CD4-positive, CD25-positive, alpha-beta regulatory T cell (primary cell): ENCODE results near the gene PRSS8. TPM values are rescaled to one million over a fixed set of nuclear protein-coding genes. Genes with fewer than 3 reads are reported as not detected.
"Not testable (repeated sequence)": the region's sequence is repeated elsewhere in the genome, so short reads cannot be mapped to it uniquely, and the experiment has no call there.

Experiments used
- ATAC-seq, 2 donors: fragments of 150-1000 bp; cut with Tn5 transposase; one replicate each; pipeline ENCODE4 v1.10.0; 2021; ENCODE audit warnings: low read depth in 2 of 2, moderate number of reproducible peaks in 2 of 2, moderate library complexity in 1 of 2
- DNase-seq, 3 donors: peaks; one replicate each; pipeline versions ENCODE4 v3.0.0 to v3.0.0-alpha.2; 2012 to 2022; ENCODE audit warnings: mixed read lengths in 1 of 3
- H3K27ac ChIP-seq: one replicate; pipeline ENCODE4 v1.7.0; 2013; ENCODE audit warnings: mild to moderate bottlenecking, low read length; ENCODE audit not compliant: insufficient read depth, poor library complexity, severe bottlenecking
- H3K27me3 ChIP-seq: one replicate; pipeline ENCODE4 v1.7.0; 2013; ENCODE audit warnings: low read length; ENCODE audit not compliant: control insufficient read depth, insufficient read depth
- H3K36me3 ChIP-seq: one replicate; pipeline ENCODE4 v1.7.0; 2013; ENCODE audit warnings: mild to moderate bottlenecking, low read length, moderate library complexity; ENCODE audit not compliant: control insufficient read depth, insufficient read depth
- H3K4me1 ChIP-seq: 2 replicates; pipeline ENCODE4 v1.7.0; 2013; ENCODE audit warnings: mild to moderate bottlenecking, low read length; ENCODE audit not compliant: insufficient read depth, control insufficient read depth, poor library complexity, severe bottlenecking
- H3K4me3 ChIP-seq: one replicate; pipeline ENCODE4 v1.7.0; 2013; ENCODE audit warnings: low read depth, mild to moderate bottlenecking, low read length, moderate library complexity
- H3K9me3 ChIP-seq, 2 experiments: 1 replicate in 1 of 2; 2 replicates in 1 of 2; pipeline ENCODE4 v1.7.0; 2013; ENCODE audit warnings: low read length in 2 of 2, mild to moderate bottlenecking in 1 of 2, moderate library complexity in 1 of 2; ENCODE audit not compliant: control insufficient read depth in 2 of 2
- H3K27ac Mint-ChIP-seq, 3 donors: one replicate each; pipeline ENCODE4 v1.8.0; 2020 to 2022; ENCODE audit warnings: mild to moderate bottlenecking in 3 of 3, mixed read lengths in 3 of 3, moderate library complexity in 2 of 3
- H3K27me3 Mint-ChIP-seq: one replicate; pipeline ENCODE4 v1.8.0; 2022; ENCODE audit warnings: mild to moderate bottlenecking, mixed read lengths
- H3K36me3 Mint-ChIP-seq: one replicate; pipeline ENCODE4 v1.8.0; 2020; ENCODE audit warnings: mixed read lengths
- H3K4me1 Mint-ChIP-seq, 4 donors: one replicate each; pipeline ENCODE4 v1.8.0; 2020 to 2022; ENCODE audit warnings: mixed read lengths in 4 of 4, mild to moderate bottlenecking in 1 of 4
- H3K4me3 Mint-ChIP-seq, 4 donors: one replicate each; pipeline ENCODE4 v1.8.0; 2020 to 2022; ENCODE audit warnings: mild to moderate bottlenecking in 4 of 4, mixed read lengths in 4 of 4, moderate library complexity in 3 of 4
- H3K9me3 Mint-ChIP-seq, 7 donors: one replicate each; pipeline ENCODE4 v1.8.0; 2020 to 2022; ENCODE audit warnings: mixed read lengths in 7 of 7, mild to moderate bottlenecking in 3 of 7, moderate library complexity in 2 of 7
- polyA plus RNA-seq, 4 donors: library from polyadenylated mRNA; unstranded; fragments of 300-500 nt; fragmentation: Illumina TruSeq; gene quantifications; one replicate each; pipeline ENCODE4 v1.2.3, GENCODE V29; 2021
- total RNA-seq: library from RNA; stranded (reverse); gene quantifications from one replicate; pipeline ENCODE4 v1.2.3, GENCODE V29; 2022

The PRSS8 gene
- total and polyA plus RNA-seq, 5 donors from 2014 or later, result not detected

GRCh38 chr16:31106509-31107464, 28.7 kb downstream of the PRSS8 start:
- peak overlapping the region; percentile 82 to 96 (median 89) for H3K4me3 Mint-ChIP-seq
- H3K9me3 ChIP-seq, result no peaks in the 10 kb centered on the region
- H3K36me3 ChIP-seq, result peaks cover 9% of the 10 kb centered on the region
- H3K4me1 Mint-ChIP-seq, result peaks cover 8 to 24% (median 11%) of the 10 kb centered on the region in 4 donors
- H3K9me3 Mint-ChIP-seq, result peaks cover 0 to 1% (median 0%) of the 10 kb centered on the region in 7 donors
- DNase-seq (no peak), ATAC-seq (no peak)
- H3K27me3 Mint-ChIP-seq, result no peaks in the 10 kb centered on the region
- H3K27ac ChIP-seq, result no peak overlapping the region
- H3K27ac Mint-ChIP-seq, result peak overlapping the region in 1 of 3 donors; percentile 82
- peaks cover 18% of the 10 kb centered on the region for H3K4me1 ChIP-seq
- H3K4me3 ChIP-seq, result no peak overlapping the region
- H3K36me3 Mint-ChIP-seq, result peaks cover 5% of the 10 kb centered on the region
- no peaks in the 10 kb centered on the region for H3K27me3 ChIP-seq

- peaks cover 5% of the 10 kb centered on the region for H3K36me3 Mint-ChIP-seq
- H3K4me3 ChIP-seq, result no peak overlapping the region
- H3K4me3 Mint-ChIP-seq, result peak overlapping the region in 2 of 4 donors; percentile 11 to 58
- H3K36me3 ChIP-seq, result peaks cover 5% of the 10 kb centered on the region
- peak; percentile 69 to 71 (median 69) for DNase-seq
- ATAC-seq, result peak; percentile 71 to 81
- H3K27me3 Mint-ChIP-seq, result no peaks in the 10 kb centered on the region
- H3K9me3 ChIP-seq, result no peaks in the 10 kb centered on the region
- H3K4me1 Mint-ChIP-seq, result peaks cover 8 to 24% (median 10%) of the 10 kb centered on the region in 4 donors
- H3K4me1 ChIP-seq, result peaks cover 18% of the 10 kb centered on the region
- peaks cover 0 to 1% (median 0%) of the 10 kb centered on the region in 7 donors for H3K9me3 Mint-ChIP-seq
- H3K27me3 ChIP-seq, result no peaks in the 10 kb centered on the region
- peak overlapping the region in 2 of 3 donors; percentile 36 to 43 for H3K27ac Mint-ChIP-seq
- no peak overlapping the region for H3K27ac ChIP-seq
Observed at GRCh38 chr16:31105677-31106213, 29.8 kb downstream of the PRSS8 start.

GRCh38 chr16:31100876-31101641, 34.5 kb downstream of the PRSS8 start:
- not testable (repeated sequence) for H3K9me3 ChIP-seq, H3K27me3 Mint-ChIP-seq, ATAC-seq, H3K36me3 Mint-ChIP-seq, H3K27me3 ChIP-seq, H3K36me3 ChIP-seq, DNase-seq, H3K4me1 ChIP-seq, H3K4me1 Mint-ChIP-seq, H3K4me3 Mint-ChIP-seq, H3K27ac ChIP-seq, H3K9me3 Mint-ChIP-seq, H3K4me3 ChIP-seq, H3K27ac Mint-ChIP-seq

- H3K9me3 ChIP-seq, result no peaks in the 10 kb centered on the region
- no peak overlapping the region for H3K27ac ChIP-seq
- no peak for DNase-seq
- Mint-ChIP-seq H3K36me3 (no peaks in the 10 kb centered on the region), H3K27me3 (peaks cover 7% of the 10 kb centered on the region), H3K4me3 (peak overlapping the region in 1 of 4 donors; percentile 34), H3K9me3 (no peaks in the 10 kb centered on the region), H3K4me1 (peaks cover 5 to 11% (median 7%) of the 10 kb centered on the region in 4 donors), H3K27ac (no peak overlapping the region)
- no peaks in the 10 kb centered on the region for H3K4me1 ChIP-seq
- H3K27me3 ChIP-seq, result no peaks in the 10 kb centered on the region
- no peaks in the 10 kb centered on the region for H3K36me3 ChIP-seq
- no peak for ATAC-seq
- no peak overlapping the region for H3K4me3 ChIP-seq
Observed at GRCh38 chr16:31099860-31100638, 35.5 kb downstream of the PRSS8 start.

GRCh38 chr16:31094424-31095120, 41.0 kb downstream of the PRSS8 start, which contains the start of gene VKORC1:
Gene VKORC1 (minus strand): TSS chr16:31094797. CDS start chr16:31094729, 68 bp downstream.
- no peaks in the 10 kb centered on the region for H3K9me3 ChIP-seq
- H3K4me3 ChIP-seq, result peak within 1 kb of the TSS; percentile 70
- H3K27me3 ChIP-seq, result no peaks in the 10 kb centered on the region
- peaks cover 14% of the 10 kb centered on the region for H3K4me1 ChIP-seq
- DNase-seq (peak; percentile 80 to 94 (median 86)), ATAC-seq (peak; percentile 89)
- Mint-ChIP-seq H3K36me3 (no peaks in the 10 kb centered on the region), H3K4me3 (peak within 1 kb of the TSS; percentile 94 to 99 (median 96)), H3K4me1 (peaks cover 10 to 36% (median 20%) of the 10 kb centered on the region in 4 donors), H3K9me3 (peaks cover 0 to 2% (median 0%) of the 10 kb centered on the region in 7 donors), H3K27ac (peak within 1 kb of the TSS; percentile 69 to 95 (median 84)), H3K27me3 (peaks cover 7% of the 10 kb centered on the region)
- peak within 1 kb of the TSS; percentile 83 for H3K27ac ChIP-seq
- peaks cover 10% of the 10 kb centered on the region for H3K36me3 ChIP-seq

- ATAC-seq (no peak), DNase-seq (no peak)
- Mint-ChIP-seq H3K4me1 (peaks cover 10 to 36% (median 20%) of the 10 kb centered on the region in 4 donors), H3K27ac (peak overlapping the region; percentile 69 to 95 (median 84)), H3K36me3 (no peaks in the 10 kb centered on the region), H3K27me3 (peaks cover 7% of the 10 kb centered on the region), H3K9me3 (peaks cover 0 to 2% (median 0%) of the 10 kb centered on the region in 7 donors), H3K4me3 (peak overlapping the region; percentile 94 to 99 (median 96))
- Histone ChIP-seq H3K27me3 (no peaks in the 10 kb centered on the region), H3K4me1 (peaks cover 14% of the 10 kb centered on the region), H3K9me3 (no peaks in the 10 kb centered on the region), H3K27ac (peak overlapping the region; percentile 83), H3K36me3 (peaks cover 12% of the 10 kb centered on the region), H3K4me3 (peak overlapping the region; percentile 70)
Observed at GRCh38 chr16:31094088-31094423, 41.5 kb downstream of the PRSS8 start.
